Ascending aorta (tissue), 2 donors: ENCODE data around the gene SOX18. TPM values are rescaled to one million over a fixed set of nuclear protein-coding genes. Genes with fewer than 3 reads are reported as not detected.

Experiments
- DNase-seq, 2 donors: peaks; one replicate each; pipeline ENCODE4 v3.0.0-alpha.2; 2019; ENCODE audit warnings: low spot score in 2 of 2
- H3K27ac ChIP-seq, 2 donors: fragments of 200-600 bp; sonication (generic); one replicate each; pipeline ENCODE4 v1.5.1; 2016 to 2017; ENCODE audit warnings: mild to moderate bottlenecking in 1 of 2
- H3K27me3 ChIP-seq: fragments of 200-600 bp; sonication (generic); one replicate; pipeline ENCODE4 v1.5.1; 2017
- H3K36me3 ChIP-seq, 2 donors: fragments of 200-600 bp; sonication (generic); one replicate each; pipeline ENCODE4 v1.5.1; 2016
- H3K4me1 ChIP-seq, 2 donors: fragments of 200-600 bp; sonication (generic); one replicate each; pipeline ENCODE4 v1.5.1; 2016 to 2017; ENCODE audit warnings: mild to moderate bottlenecking in 1 of 2
- H3K4me3 ChIP-seq, 2 donors: fragments of 200-600 bp; sonication (generic); one replicate each; pipeline ENCODE4 v1.5.1; 2016 to 2017; ENCODE audit warnings: mild to moderate bottlenecking in 1 of 2
- H3K9me3 ChIP-seq, 2 donors: fragments of 200-600 bp; sonication (generic); one replicate each; pipeline ENCODE4 v1.5.1; 2016
- intact Hi-C: fragments of 100-400 bp; cut with DNase I; formaldehyde crosslinking; loops from one replicate; pipeline ENCODE4 v1.15.1; 2023
- total RNA-seq: library from RNA; depleted of rRNA; stranded (reverse); fragments of >200 nt; gene quantifications from one replicate; pipeline ENCODE4 v1.1.0, GENCODE V29; 2016
- TF ChIP-seq, protein P1 (sequence below), 3 experiments: fragments of 200-600 bp in 2 of 3; fragments of 450-650 bp in 1 of 3; sonication (generic) in 2 of 3; IDR thresholded peaks; one replicate each; pipeline ENCODE4 v1.5.1; 2016 to 2019; ENCODE audit warnings: antibody characterized with exemption in 3 of 3, mild to moderate bottlenecking in 1 of 3, moderate library complexity in 1 of 3

SOX18 gene
- total RNA-seq, 1 donor from 2014 or later, result 244 TPM

DNA sequence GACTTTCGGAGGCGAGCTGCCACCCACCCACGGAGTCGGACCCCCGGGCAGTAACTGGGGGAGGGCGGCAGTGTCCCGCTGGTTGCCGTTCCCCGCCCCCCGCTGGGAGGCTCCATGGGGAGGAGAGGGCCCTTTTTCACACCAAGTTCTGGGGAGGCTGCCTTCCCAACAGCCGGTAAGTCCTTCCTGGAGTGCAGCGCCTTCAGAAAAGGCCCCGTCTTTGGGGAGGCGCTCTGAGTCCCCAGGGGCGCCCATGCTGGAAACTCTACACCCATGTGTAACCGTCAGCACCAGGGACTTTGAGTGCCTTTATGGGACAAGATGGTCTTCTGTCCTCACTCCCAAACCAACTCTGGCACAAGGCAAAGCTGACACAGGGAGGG is 430 bp upstream of the SOX18 start:
- peak overlapping the region; percentile 42 to 48 for H3K4me3 ChIP-seq
- peak overlapping the region in 1 of 2 donors; percentile 48 for H3K27ac ChIP-seq
- H3K27me3 ChIP-seq, result peaks cover 13% of the 10 kb centered on the region
- intact Hi-C loops, result loop anchor here (5.0 kb wide), 1 partner anchor 413 kb away; no protein-coding TSS in a partner anchor
- no peaks in the 10 kb centered on the region for H3K36me3 ChIP-seq
- no peak for DNase-seq
- TF ChIP-seq, protein P1, sequence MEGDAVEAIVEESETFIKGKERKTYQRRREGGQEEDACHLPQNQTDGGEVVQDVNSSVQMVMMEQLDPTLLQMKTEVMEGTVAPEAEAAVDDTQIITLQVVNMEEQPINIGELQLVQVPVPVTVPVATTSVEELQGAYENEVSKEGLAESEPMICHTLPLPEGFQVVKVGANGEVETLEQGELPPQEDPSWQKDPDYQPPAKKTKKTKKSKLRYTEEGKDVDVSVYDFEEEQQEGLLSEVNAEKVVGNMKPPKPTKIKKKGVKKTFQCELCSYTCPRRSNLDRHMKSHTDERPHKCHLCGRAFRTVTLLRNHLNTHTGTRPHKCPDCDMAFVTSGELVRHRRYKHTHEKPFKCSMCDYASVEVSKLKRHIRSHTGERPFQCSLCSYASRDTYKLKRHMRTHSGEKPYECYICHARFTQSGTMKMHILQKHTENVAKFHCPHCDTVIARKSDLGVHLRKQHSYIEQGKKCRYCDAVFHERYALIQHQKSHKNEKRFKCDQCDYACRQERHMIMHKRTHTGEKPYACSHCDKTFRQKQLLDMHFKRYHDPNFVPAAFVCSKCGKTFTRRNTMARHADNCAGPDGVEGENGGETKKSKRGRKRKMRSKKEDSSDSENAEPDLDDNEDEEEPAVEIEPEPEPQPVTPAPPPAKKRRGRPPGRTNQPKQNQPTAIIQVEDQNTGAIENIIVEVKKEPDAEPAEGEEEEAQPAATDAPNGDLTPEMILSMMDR (IDR thresholded peaks at IDR 0.05), result no peak
- no peaks in the 10 kb centered on the region for H3K9me3 ChIP-seq
- H3K4me1 ChIP-seq, result peaks cover 0 to 3% of the 10 kb centered on the region in 2 donors

GRCh38 chr20:64048402-64049044 is 916 bp downstream of the SOX18 start:
- peak overlapping the region; percentile 36 to 48 for H3K4me3 ChIP-seq
- no peaks in the 10 kb centered on the region for H3K9me3 ChIP-seq
- H3K36me3 ChIP-seq, result no peaks in the 10 kb centered on the region
- TF ChIP-seq, protein P1 (IDR thresholded peaks at IDR 0.05), result no peak
- peaks cover 13% of the 10 kb centered on the region for H3K27me3 ChIP-seq
- intact Hi-C loops, result loop anchor here (5.0 kb wide), 1 partner anchor 411 kb away; no protein-coding TSS in a partner anchor
- peaks cover 0 to 3% of the 10 kb centered on the region in 2 donors for H3K4me1 ChIP-seq
- H3K27ac ChIP-seq, result no peak overlapping the region
- no peak for DNase-seq

GRCh38 chr20:64047968-64048401 is 1.5 kb downstream of the SOX18 start:
- Histone ChIP-seq H3K27ac (no peak overlapping the region), H3K4me1 (peaks cover 0 to 3% of the 10 kb centered on the region in 2 donors), H3K4me3 (peak overlapping the region; percentile 36 to 48), H3K9me3 (no peaks in the 10 kb centered on the region), H3K27me3 (peaks cover 13% of the 10 kb centered on the region), H3K36me3 (no peaks in the 10 kb centered on the region)
- intact Hi-C loops, result loop anchor here (5.0 kb wide), 1 partner anchor 411 kb away; no protein-coding TSS in a partner anchor
- no peak for DNase-seq
- TF ChIP-seq, protein P1 (IDR thresholded peaks at IDR 0.05), result no peak

- intact Hi-C loops, result loop anchor here (5.0 kb wide), 1 partner anchor 410 kb away; no protein-coding TSS in a partner anchor
- H3K27me3 ChIP-seq, result peaks cover 13% of the 10 kb centered on the region
- H3K4me3 ChIP-seq, result peak overlapping the region in 1 of 2 donors; percentile 48
Observed at GRCh38 chr20:64047046-64047389, 2.4 kb downstream of the SOX18 start.

GRCh38 chr20:64045346-64046011 is 4.0 kb downstream of the SOX18 start:
- peaks cover 22% of the 10 kb centered on the region for H3K27me3 ChIP-seq
- no peak overlapping the region for H3K4me3 ChIP-seq
- H3K27ac ChIP-seq, result no peak overlapping the region
- TF ChIP-seq, protein P1 (IDR thresholded peaks at IDR 0.05), result no peak
- H3K9me3 ChIP-seq, result no peaks in the 10 kb centered on the region
- H3K36me3 ChIP-seq, result no peaks in the 10 kb centered on the region
- no peak for DNase-seq
- peaks cover 0 to 8% of the 10 kb centered on the region in 2 donors for H3K4me1 ChIP-seq
- intact Hi-C loops, result loop anchor here (5.0 kb wide), 1 partner anchor 408 kb away; no protein-coding TSS in a partner anchor

More at GRCh38 chr20:64047046-64047389, 2.4 kb downstream of the SOX18 start:
- no peak for DNase-seq
- TF ChIP-seq, protein P1 (IDR thresholded peaks at IDR 0.05), result no peak
- peaks cover 0 to 6% of the 10 kb centered on the region in 2 donors for H3K4me1 ChIP-seq
- no peak overlapping the region for H3K27ac ChIP-seq
- H3K9me3 ChIP-seq, result no peaks in the 10 kb centered on the region
- H3K36me3 ChIP-seq, result no peaks in the 10 kb centered on the region
